Heart left ventricle (tissue), 16 donors: ENCODE results near the gene RHBDF2. TPM values are rescaled to one million over a fixed set of nuclear protein-coding genes. Genes with fewer than 3 reads are reported as not detected.
"Not testable (repeated sequence)": the region's sequence is repeated elsewhere in the genome, so short reads cannot be mapped to it uniquely, and the experiment has no call there.

Experiments
- ATAC-seq, 4 donors: fragments of 200-7000 bp; cut with Tn5 transposase; one replicate each; pipeline ENCODE4 v1.9.1; 2020 to 2022; ENCODE audit warnings: moderate library complexity in 4 of 4, mild to moderate bottlenecking in 3 of 4, moderate number of reproducible peaks in 1 of 4
- DNase-seq, 5 donors: peaks; one replicate each; pipeline ENCODE4 v3.0.0-alpha.2; 2020
- H3K27ac ChIP-seq, 12 donors: fragments of 200-600 bp; sonication (generic) in 4 of 12; one replicate each; pipeline versions ENCODE4 v1.5.0 to v1.8.0; 2016 to 2022; ENCODE audit warnings: mild to moderate bottlenecking in 2 of 12
- H3K27me3 ChIP-seq, 9 donors: fragments of 200-600 bp; sonication (generic) in 2 of 9; one replicate each; pipeline versions ENCODE4 v1.5.1 to v1.8.0; 2016 to 2022; ENCODE audit warnings: mild to moderate bottlenecking in 3 of 9
- H3K36me3 ChIP-seq, 9 donors: fragments of 200-600 bp; sonication (generic) in 2 of 9; one replicate each; pipeline versions ENCODE4 v1.5.0 to v1.8.0; 2018 to 2022; ENCODE audit warnings: mild to moderate bottlenecking in 2 of 9
- H3K4me1 ChIP-seq, 12 donors: fragments of 200-600 bp; sonication (generic) in 4 of 12; one replicate each; pipeline versions ENCODE4 v1.5.0 to v1.8.0; 2016 to 2022; ENCODE audit warnings: mild to moderate bottlenecking in 3 of 12
- H3K4me3 ChIP-seq, 12 donors: fragments of 200-600 bp; sonication (generic) in 4 of 12; one replicate each; pipeline versions ENCODE4 v1.5.0 to v1.8.0; 2017 to 2022; ENCODE audit warnings: mild to moderate bottlenecking in 9 of 12, moderate library complexity in 4 of 12
- H3K9me3 ChIP-seq, 12 donors: fragments of 200-600 bp; sonication (generic) in 4 of 12; one replicate each; pipeline versions ENCODE4 v1.5.0 to v1.8.0; 2016 to 2022; ENCODE audit warnings: mild to moderate bottlenecking in 1 of 12
- POLR2A ChIP-seq, 2 donors: fragments of 450-650 bp; IDR thresholded peaks; one replicate each; pipeline ENCODE4 v1.6.1; 2017; ENCODE audit warnings: antibody characterized with exemption in 2 of 2, mild to moderate bottlenecking in 2 of 2, moderate library complexity in 2 of 2
- WGBS, 4 donors: extraction: QIAGEN DNeasy Blood & Tissue Kit in 2 of 4; methylation state at CpG; one replicate each; pipeline versions ENCODE4 v1.1.5 to v1.1.7; 2013 to 2018; 5-methylcytosine and 5-hydroxymethylcytosine counted together
- intact Hi-C, 10 donors: fragments of 100-400 bp; cut with DNase I; formaldehyde crosslinking; loops; one replicate each; pipeline versions ENCODE4 v1.11.1 to v1.14.2; 2022
- polyA plus RNA-seq, 2 donors: library from polyadenylated mRNA; stranded (reverse); fragments of 200-250 nt; gene quantifications; one replicate each; pipeline ENCODE4 v1.2.3, GENCODE V29; 2013
- total RNA-seq, 9 donors: library from RNA; depleted of rRNA in 2 of 9; stranded (reverse); fragments of >200 nt in 2 of 9; fragmentation: NEBNext Ultra II Directional in 3 of 9; extraction: Animal tissue kit (Norgen Biotek cat#: 25700) in 3 of 9; gene quantifications; one replicate each; pipeline versions ENCODE4 v1.1.0 to v1.2.4, GENCODE V29; 2016 to 2023
- TF ChIP-seq, protein P1 (sequence below), 12 donors: fragments of 200-600 bp; sonication (generic) in 4 of 12; IDR thresholded peaks; one replicate each; pipeline versions ENCODE4 v1.5.0 to v1.8.0; 2018 to 2022; ENCODE audit warnings: antibody characterized with exemption in 12 of 12, mild to moderate bottlenecking in 5 of 12
- donor health status: ischemic (EF 13 %, LVEDD 7.1; RV severe dilation, severe dysfunction).
- donor health status: healthy with polysubstance abuse.
- donor health status: DM: no; HTN: yes; CAD: no.
- donor health status: DM: no; HTN: no; CAD: no.
- donor health status: ischemic (EF 25% LVEDD 6.9; RV normal size, moderate dysfunction).
- donor health status: ischemic (EF 25% LVEDD 5.7; RV mildly dilated, moderate dysfunction).
- donor health status: healthy.
- donor health status: DM: yes; HTN: yes; CAD: no.
- donor health status: ischemic (EF 35%, LVEDD 5.7; RV mildly dilated, moderate dysfunction).
- donor health status: nonischemic (EF 11% LVEDD 7.7; RV severe dilation, severe dysfunction).
- donor health status: DM: yes; HTN: yes; CAD: no.
- donor health status: PGD.
- donor health status: ischemic (EF 29% LVEDD 5.4; RV normal size, mild dysfunction).
- donor health status: nonischemic (EF 23%, LVEDD 6.1; RV moderate dilation, normal function).

Gene RHBDF2
- total and polyA plus RNA-seq, 11 donors, result 6.3 to 49.4 (median 14.1) TPM

DNA sequence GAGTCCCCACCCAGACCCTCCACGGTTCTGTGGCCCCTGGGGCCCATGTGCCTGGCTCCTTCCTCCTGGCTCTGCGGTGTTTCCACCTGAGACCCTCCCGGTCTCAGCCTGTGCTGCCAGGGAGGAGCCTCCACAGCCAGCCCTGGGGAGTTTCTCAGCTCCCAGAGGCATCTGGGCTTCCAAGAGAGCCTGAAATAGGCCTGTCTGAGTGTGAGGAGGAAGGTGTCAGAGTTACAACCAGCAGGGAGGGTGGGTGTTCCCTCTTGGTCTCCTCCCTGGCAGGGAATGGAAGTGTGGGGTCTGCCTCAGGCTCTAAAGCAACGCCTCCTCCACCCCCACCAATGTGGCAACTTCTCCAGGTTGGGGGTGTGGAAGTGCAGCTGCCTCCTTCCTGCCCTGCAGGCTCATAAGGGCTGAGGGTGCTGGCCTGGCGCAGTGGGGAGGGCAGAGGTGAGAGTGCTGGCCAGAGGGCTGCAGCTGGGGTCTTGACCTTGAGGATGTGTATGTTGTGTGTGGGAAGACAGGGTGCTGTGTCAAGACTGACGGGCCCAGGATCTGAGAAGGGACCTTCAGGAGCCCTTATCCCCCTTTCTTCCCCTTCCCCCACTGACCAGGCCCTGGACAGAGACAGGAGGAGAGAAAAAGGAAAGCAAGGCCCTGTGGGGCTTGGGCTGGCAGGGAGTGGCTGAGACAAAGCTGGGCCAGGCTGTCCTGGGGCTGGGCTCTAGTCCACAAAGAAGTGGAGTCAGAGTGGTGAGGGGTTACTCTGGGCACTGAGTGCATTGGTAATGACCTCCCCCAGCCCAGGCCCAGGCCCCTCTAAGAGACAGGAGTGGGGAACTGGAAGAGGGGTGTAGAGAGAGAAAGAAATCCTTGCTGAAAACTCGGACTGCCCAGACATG is 33.9 kb upstream of the RHBDF2 start:
- peaks cover 0 to 38% (median 0%) of the 10 kb centered on the region in 9 donors for H3K27me3 ChIP-seq
- TF ChIP-seq, protein P1, sequence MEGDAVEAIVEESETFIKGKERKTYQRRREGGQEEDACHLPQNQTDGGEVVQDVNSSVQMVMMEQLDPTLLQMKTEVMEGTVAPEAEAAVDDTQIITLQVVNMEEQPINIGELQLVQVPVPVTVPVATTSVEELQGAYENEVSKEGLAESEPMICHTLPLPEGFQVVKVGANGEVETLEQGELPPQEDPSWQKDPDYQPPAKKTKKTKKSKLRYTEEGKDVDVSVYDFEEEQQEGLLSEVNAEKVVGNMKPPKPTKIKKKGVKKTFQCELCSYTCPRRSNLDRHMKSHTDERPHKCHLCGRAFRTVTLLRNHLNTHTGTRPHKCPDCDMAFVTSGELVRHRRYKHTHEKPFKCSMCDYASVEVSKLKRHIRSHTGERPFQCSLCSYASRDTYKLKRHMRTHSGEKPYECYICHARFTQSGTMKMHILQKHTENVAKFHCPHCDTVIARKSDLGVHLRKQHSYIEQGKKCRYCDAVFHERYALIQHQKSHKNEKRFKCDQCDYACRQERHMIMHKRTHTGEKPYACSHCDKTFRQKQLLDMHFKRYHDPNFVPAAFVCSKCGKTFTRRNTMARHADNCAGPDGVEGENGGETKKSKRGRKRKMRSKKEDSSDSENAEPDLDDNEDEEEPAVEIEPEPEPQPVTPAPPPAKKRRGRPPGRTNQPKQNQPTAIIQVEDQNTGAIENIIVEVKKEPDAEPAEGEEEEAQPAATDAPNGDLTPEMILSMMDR (IDR thresholded peaks at IDR 0.05), result no peak
- TF ChIP-seq POLR2A (IDR thresholded peaks at IDR 0.05), result no peak
- no peaks in the 10 kb centered on the region for H3K9me3 ChIP-seq
- peaks cover 0 to 10% (median 0%) of the 10 kb centered on the region in 9 donors for H3K36me3 ChIP-seq
- peak overlapping the region in 10 of 12 donors; percentile 28 to 74 (median 62) for H3K4me3 ChIP-seq
- intact Hi-C loops, result no loop called here
- WGBS, 4 donors, result 71 to 88% (median 80%) methylated on average over 4 to 7 of the region's 7 CpGs
- peak overlapping the region in 11 of 12 donors; percentile 27 to 90 (median 74) for H3K27ac ChIP-seq
- H3K4me1 ChIP-seq, result peaks cover 13 to 69% (median 37%) of the 10 kb centered on the region in 12 donors
- DNase-seq (peak in 2 of 5 donors; percentile 30 to 35), ATAC-seq (no peak)

DNA sequence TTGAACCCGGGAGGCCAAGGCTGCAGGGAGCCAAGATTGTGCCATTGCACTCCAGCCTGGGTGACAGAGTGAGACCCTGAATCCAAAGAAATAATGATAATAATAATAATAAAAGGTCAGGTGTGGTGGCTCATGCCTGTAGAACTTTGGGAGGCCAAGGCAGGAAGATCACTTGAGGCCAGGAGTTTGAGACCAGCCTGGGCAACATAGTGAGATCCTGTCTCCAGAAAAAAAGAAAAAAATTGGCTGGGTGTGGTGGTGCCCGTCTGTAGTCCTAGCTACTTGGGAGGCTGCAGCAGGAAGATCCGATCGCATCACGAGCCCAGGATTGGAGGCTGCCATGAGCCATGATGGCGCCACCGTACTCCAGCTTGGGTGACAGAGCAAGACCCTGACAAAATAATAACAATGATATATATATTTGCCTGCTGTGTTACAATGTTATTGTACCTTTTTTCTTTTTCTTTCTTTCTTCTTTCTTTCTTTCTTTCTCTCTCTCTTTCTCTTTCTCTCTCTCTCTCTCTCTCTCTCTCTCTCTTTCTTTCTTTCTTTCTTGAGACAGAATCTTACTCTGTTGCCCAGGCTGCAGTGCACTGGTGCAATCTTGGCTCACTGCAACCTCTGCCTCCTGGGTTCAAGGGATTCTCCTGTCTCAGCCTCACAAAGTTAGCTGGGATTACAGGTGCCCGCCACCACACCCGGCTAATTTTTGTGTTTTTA is 32.6 kb upstream of the RHBDF2 start:
- H3K36me3 ChIP-seq, intact Hi-C loops, H3K4me3 ChIP-seq, H3K9me3 ChIP-seq, DNase-seq, ATAC-seq: not testable (repeated sequence)
- H3K27me3 ChIP-seq, result peaks cover 0 to 27% (median 0%) of the 10 kb centered on the region in 9 donors
- H3K27ac ChIP-seq, result peak overlapping the region in 1 of 12 donors; percentile 89
- H3K4me1 ChIP-seq, result peaks cover 16 to 75% (median 44%) of the 10 kb centered on the region in 12 donors
- WGBS, 4 donors, result 90 to 93% (median 93%) methylated on average over 9 of the region's 9 CpGs

DNA sequence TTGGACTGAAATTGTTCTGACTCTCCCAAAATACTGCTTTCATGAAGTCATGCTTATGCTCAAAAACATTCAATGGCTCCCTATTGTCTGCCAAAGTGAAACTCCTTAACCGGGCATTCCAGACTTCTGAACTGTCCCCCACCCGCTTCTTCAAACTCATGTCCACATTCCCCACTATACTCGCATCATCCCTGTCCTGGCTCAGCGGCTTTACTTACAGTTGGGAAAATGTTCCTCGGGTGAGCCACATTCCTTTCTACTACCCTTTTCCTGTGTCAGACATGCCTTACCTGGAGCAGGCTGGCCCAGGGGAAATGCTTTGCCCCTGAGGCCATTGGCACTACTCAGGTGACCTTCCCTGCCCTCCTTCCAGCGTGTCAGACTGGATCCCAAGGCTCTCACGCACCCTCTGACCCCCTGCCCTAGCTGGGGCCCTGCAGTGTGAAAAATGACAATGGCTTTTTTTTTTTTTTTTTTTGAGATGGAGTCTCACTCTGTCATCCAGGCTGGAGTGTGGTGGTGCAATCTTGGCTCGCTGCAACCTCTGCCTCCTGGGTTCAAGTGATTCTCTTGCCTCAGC is 30.9 kb upstream of the RHBDF2 start:
- intact Hi-C loops, result no loop called here
- peaks cover 0 to 12% (median 0%) of the 10 kb centered on the region in 9 donors for H3K27me3 ChIP-seq
- TF ChIP-seq, protein P1 (IDR thresholded peaks at IDR 0.05), result no peak
- TF ChIP-seq POLR2A (IDR thresholded peaks at IDR 0.05), result no peak
- H3K27ac ChIP-seq, result peak overlapping the region in 11 of 12 donors; percentile 89 to 99 (median 95)
- H3K9me3 ChIP-seq, result no peaks in the 10 kb centered on the region
- ATAC-seq (no peak), DNase-seq (peak in 1 of 5 donors; percentile 21)
- H3K4me1 ChIP-seq, result peaks cover 13 to 79% (median 49%) of the 10 kb centered on the region in 12 donors
- peaks cover 0 to 10% (median 0%) of the 10 kb centered on the region in 9 donors for H3K36me3 ChIP-seq
- 76 to 81% (median 79%) methylated on average over 8 of the region's 8 CpGs for WGBS, 4 donors
- no peak overlapping the region for H3K4me3 ChIP-seq

DNA sequence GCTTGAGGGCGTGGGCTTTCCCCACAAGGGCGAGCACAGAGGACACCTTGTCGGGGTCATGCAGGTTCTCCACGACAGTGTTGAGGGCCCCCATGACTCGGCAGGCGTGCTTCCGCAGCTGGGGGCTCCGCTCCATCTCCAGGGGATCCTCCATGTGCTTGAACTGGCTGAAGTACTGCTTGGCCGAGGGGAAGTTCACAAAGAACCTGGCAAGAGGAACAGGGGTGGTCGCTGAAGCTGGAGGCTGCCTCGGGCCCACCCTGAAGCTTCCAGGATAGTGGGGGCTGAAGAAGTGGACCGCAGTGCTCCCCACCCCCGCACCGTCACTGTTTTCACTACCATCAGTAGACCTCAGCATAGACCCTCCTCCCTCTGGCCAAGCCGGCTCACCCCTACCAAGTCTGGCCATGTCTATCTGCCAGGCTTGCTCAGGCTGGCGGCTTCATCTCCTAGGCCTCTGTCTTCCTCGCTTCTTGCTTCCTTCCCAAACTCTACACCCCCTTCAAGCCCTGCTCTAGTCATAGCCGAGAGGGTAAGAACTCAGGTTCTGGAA is 30.3 kb upstream of the RHBDF2 start:
- Histone ChIP-seq H3K36me3 (peaks cover 0 to 10% (median 0%) of the 10 kb centered on the region in 9 donors), H3K9me3 (no peaks in the 10 kb centered on the region), H3K27me3 (peaks cover 0 to 6% (median 0%) of the 10 kb centered on the region in 9 donors), H3K27ac (peak overlapping the region; percentile 89 to 99 (median 95)), H3K4me1 (peaks cover 13 to 77% (median 50%) of the 10 kb centered on the region in 12 donors), H3K4me3 (no peak overlapping the region)
- 78 to 85% (median 82%) methylated on average over 11 to 18 of the region's 18 CpGs for WGBS, 4 donors
- TF ChIP-seq, protein P1 (IDR thresholded peaks at IDR 0.05), result no peak
- TF ChIP-seq POLR2A (IDR thresholded peaks at IDR 0.05), result no peak
- intact Hi-C loops, result no loop called here
- DNase-seq (peak in 1 of 5 donors; percentile 20), ATAC-seq (no peak)
